CMK (cell line): ENCODE measurements around the gene ACAP3.

ENCODE experiments used
- DNase-seq: peaks from one replicate; pipeline ENCODE4 v3.0.0-alpha.2; 2010; ENCODE audit warnings: low read depth

The ACAP3 gene

DNA sequence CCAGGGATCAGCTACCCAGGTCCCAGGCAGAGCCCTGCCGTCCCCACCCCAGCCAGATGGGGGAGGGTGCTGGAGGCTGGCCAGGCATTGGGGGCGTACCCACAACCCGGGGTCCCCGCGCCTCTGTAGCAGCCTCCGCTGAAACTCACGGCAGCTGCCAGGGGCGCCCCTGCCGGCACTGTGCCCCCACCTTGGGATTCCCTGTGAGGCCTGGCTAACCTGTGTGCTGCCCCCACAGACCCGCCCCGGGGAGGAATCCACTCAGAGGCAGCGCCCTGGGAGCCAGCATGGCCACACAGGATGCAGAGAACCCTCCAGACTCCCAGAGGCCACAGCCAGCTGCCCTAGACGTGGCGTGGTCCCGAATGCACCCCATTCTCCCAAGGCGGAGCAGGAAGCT lies 37.7 kb upstream of the ACAP3 start:
- DNase-seq = no peak

DNA sequence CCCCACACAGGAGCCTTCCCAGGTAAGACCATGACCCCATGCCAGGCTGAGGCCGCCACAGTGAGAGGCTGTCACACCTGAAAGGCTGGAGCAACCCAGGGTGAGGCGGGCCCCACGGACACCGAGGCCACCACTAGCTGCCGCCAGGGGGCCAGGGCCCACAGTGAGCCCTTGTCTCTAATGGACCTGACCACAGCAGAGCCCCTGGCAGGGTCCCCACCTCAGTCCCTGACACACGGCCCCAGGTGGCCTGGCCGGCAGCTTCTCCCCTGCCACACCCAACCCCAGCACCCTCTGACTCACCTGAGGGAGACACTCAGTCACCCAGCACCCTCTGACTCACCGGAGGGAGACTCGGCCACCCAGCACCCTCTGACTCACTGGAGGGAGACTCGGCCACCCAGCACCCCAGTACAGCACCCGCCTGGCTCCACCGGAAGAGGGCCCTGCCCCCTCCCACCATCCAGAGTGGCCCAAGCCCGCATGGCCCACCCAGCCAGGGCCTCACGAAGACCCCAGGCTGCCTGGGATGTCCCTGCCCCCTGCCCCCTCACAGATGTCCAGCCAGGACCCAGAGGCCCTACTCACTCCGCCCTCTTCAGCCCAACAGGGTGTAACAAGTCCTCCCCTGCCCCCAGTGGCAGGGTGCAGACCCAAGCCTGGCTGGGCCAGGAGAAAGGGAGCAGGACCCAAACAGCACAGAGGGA lies 37.1 kb upstream of the ACAP3 start:
- DNase-seq = no peak

DNA sequence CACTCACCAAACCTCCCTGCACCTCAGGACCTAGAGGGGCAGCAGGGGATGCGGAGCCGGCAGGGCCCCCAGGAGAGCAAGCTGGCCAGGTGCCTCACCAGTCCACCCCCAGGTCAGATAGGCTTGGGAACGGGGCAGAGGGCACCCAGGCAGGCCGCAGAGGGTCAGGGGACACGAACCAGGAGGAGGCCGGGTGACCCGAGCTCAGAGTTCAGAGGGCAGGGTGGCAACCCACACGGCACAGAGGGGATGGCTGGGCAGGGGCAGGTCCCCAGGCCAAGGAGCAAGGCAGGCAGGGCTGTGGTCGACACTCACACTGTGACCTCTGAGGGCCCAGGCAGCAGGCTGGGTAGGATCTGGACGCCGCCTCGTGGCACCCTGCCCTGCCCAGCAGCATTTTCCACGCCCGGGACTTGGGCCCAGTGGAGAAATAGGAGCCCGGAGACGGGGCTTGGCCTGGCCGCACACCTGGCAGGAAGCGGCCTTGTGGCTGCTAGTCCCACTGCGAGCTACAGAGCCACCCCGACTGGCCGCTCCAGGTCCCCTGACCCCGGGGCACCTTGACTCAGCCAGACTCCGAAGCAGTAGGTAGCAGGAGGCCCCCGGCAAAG lies 36.2 kb upstream of the ACAP3 start:
- no peak for DNase-seq

DNA sequence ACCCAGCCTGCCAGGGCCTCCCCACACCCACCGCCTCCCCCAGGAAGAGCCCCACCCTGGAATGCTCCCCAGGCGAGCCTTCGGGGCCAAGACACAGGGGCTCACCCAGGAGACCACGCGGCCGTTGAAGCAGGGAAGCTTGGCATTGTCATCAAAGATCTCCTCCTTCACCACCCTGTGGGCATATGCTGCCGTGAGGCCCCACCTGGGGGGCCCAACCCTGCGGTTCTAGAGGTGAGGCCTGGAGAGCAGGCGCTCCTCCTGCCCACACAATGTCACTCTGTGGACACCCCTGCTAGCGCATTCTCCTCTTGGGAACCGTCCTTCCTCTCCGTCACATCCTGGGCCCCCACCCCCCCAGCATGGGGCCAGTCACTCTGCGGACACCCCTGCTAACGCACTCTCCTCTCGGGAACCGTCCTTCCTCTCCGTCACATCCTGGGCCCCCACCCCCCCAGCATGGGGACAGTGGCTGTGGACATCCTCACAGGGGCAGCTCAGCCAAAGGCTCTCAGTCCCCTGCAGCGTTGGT lies 34.9 kb upstream of the ACAP3 start:
- DNase-seq = no peak

DNA sequence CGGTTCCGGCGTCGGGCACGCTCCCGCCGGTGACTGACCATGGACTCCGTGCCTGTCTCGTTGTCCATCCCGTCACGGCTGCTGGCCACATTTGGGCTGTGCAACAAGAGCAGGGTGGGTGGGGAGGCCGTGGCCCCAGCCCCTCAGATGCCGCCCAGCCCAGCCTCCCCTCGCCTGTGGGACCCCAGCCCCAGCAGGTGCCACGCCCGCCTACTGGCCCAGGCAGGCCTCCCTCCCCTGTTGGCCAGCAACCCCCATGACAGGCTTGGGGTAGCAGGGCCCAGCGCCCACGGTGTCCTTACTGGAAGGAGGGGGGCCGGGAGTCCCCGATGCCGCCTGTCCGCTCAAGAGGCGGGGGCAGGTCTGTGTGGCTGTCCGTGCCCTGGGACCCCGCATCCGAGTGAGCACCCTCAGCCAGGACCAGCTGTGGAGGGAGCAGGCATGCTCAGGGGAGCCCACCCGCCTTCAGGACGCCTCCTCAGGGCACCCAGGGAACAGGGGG lies 34.4 kb upstream of the ACAP3 start:
- DNase-seq = no peak

DNA sequence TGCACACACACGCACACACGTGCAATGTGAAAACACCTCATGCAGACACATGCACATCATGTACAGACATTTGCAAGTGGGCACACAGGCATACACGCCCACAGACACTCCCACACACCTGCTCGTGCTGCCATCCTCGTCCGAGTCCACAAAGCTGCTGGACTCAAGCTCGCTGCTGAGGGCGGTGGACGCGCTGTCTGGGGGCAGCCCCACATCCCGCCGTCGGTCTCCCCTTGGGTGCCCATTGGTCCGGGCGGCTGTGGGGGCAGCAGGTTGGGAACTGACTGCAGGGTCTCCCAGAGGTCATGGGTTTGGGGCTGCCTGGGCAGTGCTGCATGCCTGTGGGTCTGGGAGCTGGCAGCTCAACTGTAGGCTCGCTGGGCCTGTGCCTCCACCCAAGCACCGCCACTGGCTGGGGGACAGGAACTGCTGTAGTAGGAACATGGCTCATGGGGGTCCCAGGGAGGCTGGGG lies 33.9 kb upstream of the ACAP3 start:
- no peak for DNase-seq

DNA sequence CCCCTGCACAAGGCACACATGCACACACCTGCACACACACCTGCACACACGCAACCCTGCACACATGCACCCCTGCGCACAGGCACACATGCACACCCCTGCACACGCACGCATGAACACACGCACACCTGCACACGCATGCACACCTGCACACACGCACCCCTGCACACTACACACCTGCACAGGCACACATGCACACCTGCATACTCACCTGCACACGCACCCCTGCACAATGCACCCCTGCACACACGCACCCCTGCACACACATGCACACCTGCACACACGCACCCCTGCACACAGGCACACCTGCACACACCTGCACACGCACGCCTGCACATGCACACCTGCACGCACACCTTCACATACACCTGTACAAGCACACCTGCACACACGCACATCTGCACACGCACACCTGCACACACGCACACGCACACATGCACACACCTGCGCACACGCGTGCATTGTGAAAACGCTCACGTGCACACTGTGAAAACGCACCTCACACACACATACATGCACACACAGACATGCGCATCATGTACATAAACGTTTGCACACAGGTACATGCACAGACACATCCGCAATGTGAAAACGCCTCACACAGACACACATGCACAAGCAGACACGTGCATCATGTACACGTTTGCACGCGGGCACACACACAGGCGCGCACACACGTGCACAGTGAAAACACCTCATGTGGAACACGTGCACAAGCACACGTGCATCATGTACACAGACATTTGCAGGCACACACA lies 33.2 kb upstream of the ACAP3 start:
- no peak for DNase-seq

DNA sequence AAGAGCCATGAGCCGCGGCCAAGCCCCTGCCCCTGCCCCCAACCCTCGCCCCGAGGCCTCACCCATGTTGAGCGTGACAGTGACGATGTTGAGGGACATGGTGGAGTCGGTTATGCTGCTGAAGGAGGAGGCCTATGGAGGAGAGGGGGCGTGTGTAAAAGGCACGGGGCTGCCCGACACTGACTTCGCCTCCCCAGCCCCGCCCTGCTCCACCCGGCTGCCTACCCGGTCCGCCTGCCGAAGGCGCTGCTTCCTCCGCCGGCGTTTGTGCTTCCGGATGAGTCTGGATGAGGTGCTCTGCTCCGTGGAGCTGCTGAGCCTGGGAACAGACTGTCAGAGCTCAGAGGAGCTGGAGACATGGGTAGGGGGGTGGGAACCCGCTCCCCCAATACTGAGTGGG lies 32.5 kb upstream of the ACAP3 start:
- no peak for DNase-seq

DNA sequence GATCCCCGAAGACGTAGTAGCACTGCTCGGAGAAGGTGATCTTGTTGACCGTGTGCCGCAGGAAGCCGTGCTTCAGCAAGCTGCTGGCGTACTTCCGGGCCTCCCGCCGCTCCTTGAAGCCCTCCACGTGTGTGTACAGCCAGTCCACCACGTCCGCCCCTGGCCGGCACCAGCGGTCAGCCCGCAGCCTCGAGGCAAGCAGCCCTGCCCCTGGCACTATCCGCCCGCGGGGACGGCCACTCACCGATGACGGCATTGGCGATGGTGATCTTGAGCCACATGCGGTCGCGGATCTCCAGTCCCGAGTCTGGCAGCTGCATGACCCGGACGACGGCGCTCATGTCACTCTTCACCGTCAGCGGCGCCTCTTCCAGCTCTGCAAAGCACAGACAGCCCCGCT lies 30.5 kb upstream of the ACAP3 start:
- DNase-seq = no peak

DNA sequence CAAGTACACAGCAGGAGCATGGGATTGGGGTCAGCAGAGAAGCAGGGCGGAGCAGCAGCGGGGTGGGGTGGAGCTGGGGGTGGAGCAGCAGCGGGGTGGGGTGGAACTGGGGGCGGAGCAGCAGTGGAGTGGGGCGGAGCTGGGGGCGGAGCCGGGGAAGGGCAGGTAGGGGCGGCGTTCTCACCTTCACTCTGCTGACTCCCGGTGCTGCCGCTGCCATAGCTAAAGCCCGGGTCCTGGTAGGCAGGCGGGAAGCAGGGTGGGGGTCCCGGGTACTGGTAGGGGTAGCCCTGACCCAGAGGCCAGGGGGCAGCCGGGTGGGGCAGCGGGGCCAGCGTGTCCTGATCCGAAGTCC lies 30.0 kb upstream of the ACAP3 start:
- DNase-seq = no peak

DNA sequence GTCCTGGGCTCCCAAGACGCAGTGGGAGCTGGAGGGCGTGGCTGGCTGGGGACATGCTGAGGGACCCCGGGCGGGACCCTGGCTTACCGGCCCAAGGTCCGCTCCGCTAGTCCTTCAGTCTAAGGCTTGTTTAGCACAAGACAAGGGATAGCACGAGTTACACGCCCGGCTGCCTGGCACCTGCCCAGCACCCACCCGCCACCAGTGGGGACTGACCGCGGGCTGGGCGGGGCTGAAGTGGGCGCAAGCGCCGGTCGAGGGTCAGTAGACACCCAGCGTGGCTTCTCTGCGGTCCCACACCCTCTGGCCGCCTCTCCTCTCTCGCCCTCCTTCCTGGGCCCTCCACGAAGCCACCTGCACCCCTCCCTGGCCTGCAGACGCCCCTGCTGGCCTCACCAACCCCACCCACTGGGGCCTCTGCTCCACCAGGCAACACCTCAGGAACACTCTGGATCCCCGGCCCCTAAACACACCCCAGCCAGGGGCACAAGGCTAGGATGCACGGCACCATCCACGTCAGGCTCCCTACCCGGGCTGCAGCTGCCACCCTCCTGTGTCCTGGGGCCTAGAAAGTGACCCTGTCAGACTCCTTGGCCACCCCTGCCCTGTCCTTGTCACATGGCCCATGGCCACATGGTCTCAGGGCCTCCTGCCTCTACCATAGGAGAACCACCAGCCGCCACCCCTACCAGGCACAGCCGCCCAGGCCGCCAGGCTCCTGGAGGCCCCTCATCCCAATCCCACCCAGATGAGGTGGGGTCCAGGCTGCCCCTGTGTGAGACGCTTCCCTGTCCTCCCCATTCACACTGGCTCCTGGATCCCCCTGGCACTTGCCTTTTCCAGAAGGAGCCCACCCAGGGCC lies 29.4 kb upstream of the ACAP3 start:
- DNase-seq = no peak

DNA sequence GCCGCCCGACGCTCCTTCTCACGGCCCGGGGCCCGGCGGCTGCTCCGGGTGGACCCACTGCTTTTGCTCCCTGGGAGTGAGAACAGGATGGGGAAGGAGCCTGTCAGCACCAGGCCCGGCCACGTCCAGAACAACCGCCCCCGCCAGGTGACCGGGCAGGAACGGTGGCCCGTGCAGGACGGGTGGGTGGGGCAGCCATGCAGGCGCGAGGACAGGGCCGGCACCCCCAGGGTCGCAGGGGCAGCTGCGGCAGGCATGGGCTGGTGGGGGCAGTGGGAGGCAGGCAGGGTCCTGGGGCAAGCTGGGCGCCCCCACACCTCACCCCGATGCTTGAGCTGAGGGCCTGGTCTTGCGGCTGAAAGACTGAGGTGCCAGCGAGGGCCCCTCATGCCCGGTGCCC lies 28.7 kb upstream of the ACAP3 start:
- no peak for DNase-seq

DNA sequence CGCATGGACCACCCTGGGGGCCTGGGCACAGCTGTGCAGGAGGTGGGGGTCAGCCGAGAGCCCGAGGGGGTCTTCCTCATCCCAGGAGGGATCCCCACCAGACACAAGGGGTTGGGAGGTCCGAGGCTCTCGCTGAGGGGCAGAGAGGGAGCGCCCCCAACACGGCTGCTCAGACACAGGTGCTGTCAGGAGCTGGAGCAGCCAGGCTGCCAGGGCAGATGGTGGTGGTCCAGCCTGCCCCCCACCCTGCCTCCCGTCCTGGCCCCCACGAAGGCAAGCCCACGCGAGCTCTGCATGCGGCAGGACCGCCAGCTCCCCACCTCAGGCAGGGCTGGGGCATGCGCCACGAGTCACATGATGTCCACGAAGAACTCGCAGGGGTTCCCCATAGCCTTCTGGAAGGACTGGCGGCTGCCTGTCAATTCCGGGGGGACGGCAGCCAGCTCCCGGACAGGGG lies 28.1 kb upstream of the ACAP3 start:
- DNase-seq = no peak

DNA sequence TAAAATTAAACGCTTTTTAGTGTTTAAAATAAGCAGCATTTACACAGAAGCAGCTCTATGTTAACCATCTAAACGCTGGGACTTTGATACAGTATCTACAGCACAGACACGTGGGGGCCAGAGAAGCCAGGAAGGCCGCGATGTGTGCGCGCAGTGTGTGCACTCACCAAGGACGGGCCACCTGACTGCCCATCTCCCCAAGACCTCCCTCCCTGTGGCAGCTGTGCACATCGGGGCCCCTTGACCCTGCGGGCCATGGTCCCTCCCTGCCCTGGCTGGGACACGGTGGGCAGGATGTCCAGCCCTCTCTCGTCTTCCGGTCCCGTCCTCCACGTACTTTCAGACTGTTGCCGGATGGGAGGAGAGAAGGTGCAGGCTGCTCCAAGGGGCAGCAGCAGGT lies 27.6 kb upstream of the ACAP3 start:
- no peak for DNase-seq

DNA sequence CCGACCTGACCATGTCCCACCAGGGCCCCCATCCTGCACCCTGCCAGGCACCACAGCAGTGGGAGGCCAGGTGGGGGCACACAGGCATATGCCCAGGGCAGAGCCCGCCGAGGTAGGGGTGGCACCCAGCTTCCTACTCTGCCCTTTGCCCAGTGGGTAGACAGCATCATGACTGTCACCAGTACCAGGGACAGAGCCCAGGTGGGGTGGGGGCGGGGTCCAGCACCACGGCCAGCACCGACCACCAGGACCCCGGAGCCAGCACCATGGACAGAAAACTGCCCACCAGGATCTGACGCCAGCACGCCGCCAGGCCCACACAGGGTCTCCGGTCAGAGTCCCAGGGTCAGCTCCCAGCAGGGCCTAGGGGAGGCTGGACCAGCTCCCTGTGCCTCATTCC lies 27.1 kb upstream of the ACAP3 start:
- no peak for DNase-seq

DNA sequence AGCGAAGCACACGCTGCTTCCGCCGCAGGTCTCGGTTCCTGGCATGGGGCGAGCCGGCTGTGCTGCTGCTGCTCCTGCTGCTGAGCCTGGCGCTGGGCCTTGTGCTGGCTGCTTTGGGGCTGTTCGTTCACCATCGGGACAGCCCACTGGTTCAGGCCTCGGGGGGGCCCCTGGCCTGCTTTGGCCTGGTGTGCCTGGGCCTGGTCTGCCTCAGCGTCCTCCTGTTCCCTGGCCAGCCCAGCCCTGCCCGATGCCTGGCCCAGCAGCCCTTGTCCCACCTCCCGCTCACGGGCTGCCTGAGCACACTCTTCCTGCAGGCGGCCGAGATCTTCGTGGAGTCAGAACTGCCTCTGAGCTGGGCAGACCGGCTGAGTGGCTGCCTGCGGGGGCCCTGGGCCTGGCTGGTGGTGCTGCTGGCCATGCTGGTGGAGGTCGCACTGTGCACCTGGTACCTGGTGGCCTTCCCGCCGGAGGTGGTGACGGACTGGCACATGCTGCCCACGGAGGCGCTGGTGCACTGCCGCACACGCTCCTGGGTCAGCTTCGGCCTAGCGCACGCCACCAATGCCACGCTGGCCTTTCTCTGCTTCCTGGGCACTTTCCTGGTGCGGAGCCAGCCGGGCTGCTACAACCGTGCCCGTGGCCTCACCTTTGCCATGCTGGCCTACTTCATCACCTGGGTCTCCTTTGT lies 26.0 kb upstream of the ACAP3 start:
- DNase-seq = no peak

DNA sequence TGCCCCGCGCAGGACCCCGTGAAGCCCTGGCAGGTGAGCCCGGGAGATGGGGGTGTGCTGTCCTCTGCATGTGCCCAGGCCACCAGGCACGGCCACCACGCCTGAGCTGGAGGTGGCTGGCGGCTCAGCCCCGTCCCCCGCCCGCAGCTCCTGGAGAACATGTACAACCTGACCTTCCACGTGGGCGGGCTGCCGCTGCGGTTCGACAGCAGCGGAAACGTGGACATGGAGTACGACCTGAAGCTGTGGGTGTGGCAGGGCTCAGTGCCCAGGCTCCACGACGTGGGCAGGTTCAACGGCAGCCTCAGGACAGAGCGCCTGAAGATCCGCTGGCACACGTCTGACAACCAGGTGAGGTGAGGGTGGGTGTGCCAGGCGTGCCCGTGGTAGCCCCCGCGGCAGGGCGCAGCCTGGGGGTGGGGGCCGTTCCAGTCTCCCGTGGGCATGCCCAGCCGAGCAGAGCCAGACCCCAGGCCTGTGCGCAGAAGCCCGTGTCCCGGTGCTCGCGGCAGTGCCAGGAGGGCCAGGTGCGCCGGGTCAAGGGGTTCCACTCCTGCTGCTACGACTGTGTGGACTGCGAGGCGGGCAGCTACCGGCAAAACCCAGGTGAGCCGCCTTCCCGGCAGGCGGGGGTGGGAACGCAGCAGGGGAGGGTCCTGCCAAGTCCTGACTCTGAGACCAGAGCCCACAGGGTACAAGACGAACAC lies 25.2 kb upstream of the ACAP3 start:
- DNase-seq = no peak

DNA sequence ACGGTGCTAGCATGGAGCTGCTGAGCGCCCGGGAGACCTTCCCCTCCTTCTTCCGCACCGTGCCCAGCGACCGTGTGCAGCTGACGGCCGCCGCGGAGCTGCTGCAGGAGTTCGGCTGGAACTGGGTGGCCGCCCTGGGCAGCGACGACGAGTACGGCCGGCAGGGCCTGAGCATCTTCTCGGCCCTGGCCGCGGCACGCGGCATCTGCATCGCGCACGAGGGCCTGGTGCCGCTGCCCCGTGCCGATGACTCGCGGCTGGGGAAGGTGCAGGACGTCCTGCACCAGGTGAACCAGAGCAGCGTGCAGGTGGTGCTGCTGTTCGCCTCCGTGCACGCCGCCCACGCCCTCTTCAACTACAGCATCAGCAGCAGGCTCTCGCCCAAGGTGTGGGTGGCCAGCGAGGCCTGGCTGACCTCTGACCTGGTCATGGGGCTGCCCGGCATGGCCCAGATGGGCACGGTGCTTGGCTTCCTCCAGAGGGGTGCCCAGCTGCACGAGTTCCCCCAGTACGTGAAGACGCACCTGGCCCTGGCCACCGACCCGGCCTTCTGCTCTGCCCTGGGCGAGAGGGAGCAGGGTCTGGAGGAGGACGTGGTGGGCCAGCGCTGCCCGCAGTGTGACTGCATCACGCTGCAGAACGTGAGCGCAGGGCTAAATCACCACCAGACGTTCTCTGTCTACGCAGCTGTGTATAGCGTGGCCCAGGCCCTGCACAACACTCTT lies 24.5 kb upstream of the ACAP3 start:
- no peak for DNase-seq

DNA sequence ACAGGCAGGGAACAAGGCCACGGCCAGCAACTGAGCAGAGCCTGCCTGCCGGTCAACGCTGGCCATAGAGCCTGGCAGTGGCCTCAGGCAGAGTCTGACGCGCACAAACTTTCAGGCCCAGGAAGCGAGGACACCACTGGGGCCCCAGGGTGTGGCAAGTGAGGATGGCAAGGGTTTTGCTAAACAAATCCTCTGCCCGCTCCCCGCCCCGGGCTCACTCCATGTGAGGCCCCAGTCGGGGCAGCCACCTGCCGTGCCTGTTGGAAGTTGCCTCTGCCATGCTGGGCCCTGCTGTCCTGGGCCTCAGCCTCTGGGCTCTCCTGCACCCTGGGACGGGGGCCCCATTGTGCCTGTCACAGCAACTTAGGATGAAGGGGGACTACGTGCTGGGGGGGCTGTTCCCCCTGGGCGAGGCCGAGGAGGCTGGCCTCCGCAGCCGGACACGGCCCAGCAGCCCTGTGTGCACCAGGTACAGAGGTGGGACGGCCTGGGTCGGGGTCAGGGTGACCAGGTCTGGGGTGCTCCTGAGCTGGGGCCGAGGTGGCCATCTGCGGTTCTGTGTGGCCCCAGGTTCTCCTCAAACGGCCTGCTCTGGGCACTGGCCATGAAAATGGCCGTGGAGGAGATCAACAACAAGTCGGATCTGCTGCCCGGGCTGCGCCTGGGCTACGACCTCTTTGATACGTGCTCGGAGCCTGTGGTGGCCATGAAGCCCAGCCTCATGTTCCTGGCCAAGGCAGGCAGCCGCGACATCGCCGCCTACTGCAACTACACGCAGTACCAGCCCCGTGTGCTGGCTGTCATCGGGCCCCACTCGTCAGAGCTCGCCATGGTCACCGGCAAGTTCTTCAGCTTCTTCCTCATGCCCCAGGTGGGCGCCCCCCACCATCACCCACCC lies 23.6 kb upstream of the ACAP3 start, which contains the start of gene TAS1R3:
Gene TAS1R3, plus strand, starts transcription at position 213 of the 898 bp plus-strand sequence. Its CDS starts 66 bp downstream, at position 279.
- DNase-seq = no peak
